Stomach (tissue), 9 donors: ENCODE measurements around the gene SIGLEC6. TPM values are rescaled to one million over a fixed set of nuclear protein-coding genes. Genes with fewer than 3 reads are reported as not detected.

Source experiments
- DNase-seq, 2 donors: peaks; one replicate each; pipeline versions ENCODE4 v3.0.0 to v3.0.0-alpha.2; 2013 to 2019
- H3K27ac ChIP-seq, 5 donors: fragments of 200-600 bp in 4 of 5; sonication (generic) in 4 of 5; one replicate each; pipeline ENCODE4 v1.5.1; 2013 to 2019; ENCODE audit warnings: mild to moderate bottlenecking in 1 of 5, moderate library complexity in 1 of 5
- H3K27me3 ChIP-seq, 3 donors: fragments of 200-600 bp; sonication (generic); one replicate each; pipeline ENCODE4 v1.5.1; 2017 to 2019; ENCODE audit warnings: mixed run types in 1 of 3
- H3K36me3 ChIP-seq, 4 donors: fragments of 200-600 bp; sonication (generic); 1 replicate in 3 of 4; 2 replicates in 1 of 4; pipeline ENCODE4 v1.5.1; 2016 to 2019
- H3K4me1 ChIP-seq, 4 donors: fragments of 200-600 bp; sonication (generic); one replicate each; pipeline ENCODE4 v1.5.1; 2016 to 2019
- H3K4me3 ChIP-seq, 4 donors: fragments of 200-600 bp; sonication (generic) in 3 of 4; one replicate each; pipeline ENCODE4 v1.5.1; 2016 to 2019; ENCODE audit warnings: mild to moderate bottlenecking in 1 of 4
- H3K9me3 ChIP-seq, 4 donors: fragments of 200-600 bp; sonication (generic); one replicate each; pipeline ENCODE4 v1.5.1; 2016 to 2019
- CTCF ChIP-seq, 7 experiments: fragments of 450-650 bp in 4 of 7; fragments of 200-600 bp in 3 of 7; sonication (generic) in 3 of 7; IDR thresholded peaks; one replicate each; pipeline ENCODE4 v1.5.1; 2016 to 2019; ENCODE audit warnings: antibody characterized with exemption in 7 of 7, control low read depth in 2 of 7, mild to moderate bottlenecking in 1 of 7
- EP300 ChIP-seq: sonication (generic); formaldehyde crosslinking; IDR thresholded peaks from one replicate; pipeline ENCODE4 v1.6.1; 2017; ENCODE audit warnings: antibody characterized with exemption
- POLR2A ChIP-seq, 4 donors: fragments of 450-650 bp; IDR thresholded peaks; one replicate each; pipeline ENCODE4 v1.6.1; 2016; ENCODE audit warnings: antibody characterized with exemption in 4 of 4, control low read depth in 2 of 4, mild to moderate bottlenecking in 1 of 4, moderate library complexity in 1 of 4
- POLR2AphosphoS5 ChIP-seq, 3 donors: sonication (generic); formaldehyde crosslinking; IDR thresholded peaks; one replicate each; pipeline ENCODE4 v1.6.1; 2016; ENCODE audit warnings: antibody characterized with exemption in 3 of 3
- WGBS, 5 donors: extraction: QIAGEN DNeasy Blood & Tissue Kit in 3 of 5; methylation state at CpG; one replicate each; pipeline versions ENCODE4 v1.1.5 to v1.1.7; 2013 to 2018; 5-methylcytosine and 5-hydroxymethylcytosine counted together
- intact Hi-C: fragments of 100-400 bp; cut with DNase I; formaldehyde crosslinking; loops from one replicate; pipeline ENCODE4 v1.15.1; 2023; ENCODE audit warnings: low total_unique reads
- polyA plus RNA-seq, 3 donors: library from polyadenylated mRNA; stranded (reverse); fragments of 200-250 nt; gene quantifications; one replicate each; pipeline ENCODE4 v1.2.3, GENCODE V29; 2013
- total RNA-seq, 5 donors: library from RNA; depleted of rRNA; stranded (reverse); fragments of >200 nt; gene quantifications; one replicate each; pipeline versions ENCODE4 v1.1.0 to v1.2.3, GENCODE V29; 2014 to 2016
- donor health status: healthy with polysubstance abuse.
- donor health status: Bipolar disorder and iron deficiency.
- donor health status: healthy.

SIGLEC6 gene
- total and polyA plus RNA-seq, 8 donors, result 0.50 to 7.1 (median 2.4) TPM; not detected in 5

GRCh38 chr19:51508059-51508733 is 23.3 kb downstream of the SIGLEC6 start:
- WGBS, 5 donors, result 42 to 54% (median 46%) methylated on average over 3 of the region's 3 CpGs

GRCh38 chr19:51507640-51508058 is 23.8 kb downstream of the SIGLEC6 start:
- H3K4me1 ChIP-seq, result no peaks in the 10 kb centered on the region
- intact Hi-C loops, result no loop called here
- 46 to 67% (median 60%) methylated on average over 6 of the region's 6 CpGs for WGBS, 5 donors
- peaks cover 0 to 33% (median 0%) of the 10 kb centered on the region in 3 donors for H3K27me3 ChIP-seq
- H3K27ac ChIP-seq, result no peak overlapping the region
- peaks cover 0 to 12% (median 3%) of the 10 kb centered on the region in 4 donors for H3K9me3 ChIP-seq
- H3K4me3 ChIP-seq, result no peak overlapping the region
- H3K36me3 ChIP-seq, result no peaks in the 10 kb centered on the region
- TF ChIP-seq CTCF (IDR thresholded peaks at IDR 0.05) (no peak), POLR2A (IDR thresholded peaks at IDR 0.05) (no peak), EP300 (no peak), POLR2AphosphoS5 (IDR thresholded peaks at IDR 0.05) (no peak)
- DNase-seq, result no peak

More at GRCh38 chr19:51508059-51508733, 23.3 kb downstream of the SIGLEC6 start:
- H3K4me1 ChIP-seq, result no peaks in the 10 kb centered on the region
- H3K36me3 ChIP-seq, result no peaks in the 10 kb centered on the region
- intact Hi-C loops, result no loop called here
- no peak for DNase-seq
- TF ChIP-seq POLR2AphosphoS5 (IDR thresholded peaks at IDR 0.05) (no peak), EP300 (no peak), POLR2A (IDR thresholded peaks at IDR 0.05) (no peak), CTCF (IDR thresholded peaks at IDR 0.05) (no peak)
- H3K4me3 ChIP-seq, result no peak overlapping the region
- H3K9me3 ChIP-seq, result peaks cover 0 to 12% (median 3%) of the 10 kb centered on the region in 4 donors
- H3K27me3 ChIP-seq, result peaks cover 0 to 37% (median 0%) of the 10 kb centered on the region in 3 donors
- no peak overlapping the region for H3K27ac ChIP-seq

GRCh38 chr19:51507192-51507591 is 24.3 kb downstream of the SIGLEC6 start:
- TF ChIP-seq POLR2AphosphoS5 (IDR thresholded peaks at IDR 0.05) (no peak), EP300 (no peak), POLR2A (IDR thresholded peaks at IDR 0.05) (no peak), CTCF (IDR thresholded peaks at IDR 0.05) (no peak)
- Histone ChIP-seq H3K27me3 (peaks cover 0 to 31% (median 0%) of the 10 kb centered on the region in 3 donors), H3K4me3 (no peak overlapping the region), H3K4me1 (no peaks in the 10 kb centered on the region), H3K9me3 (peaks cover 0 to 12% (median 3%) of the 10 kb centered on the region in 4 donors), H3K36me3 (no peaks in the 10 kb centered on the region), H3K27ac (no peak overlapping the region)
- intact Hi-C loops, result no loop called here
- 43 to 59% (median 50%) methylated on average over 3 of the region's 3 CpGs for WGBS, 5 donors
- DNase-seq, result no peak

GRCh38 chr19:51505904-51506303 is 25.6 kb downstream of the SIGLEC6 start:
- no peak for DNase-seq
- H3K27me3 ChIP-seq, result peaks cover 0 to 22% (median 0%) of the 10 kb centered on the region in 3 donors
- H3K9me3 ChIP-seq, result peaks cover 0 to 12% (median 3%) of the 10 kb centered on the region in 4 donors
- intact Hi-C loops, result no loop called here
- WGBS, 5 donors, result 30 to 40% (median 34%) methylated on average over 3 of the region's 3 CpGs
- no peak overlapping the region for H3K4me3 ChIP-seq
- no peak for TF ChIP-seq POLR2A (IDR thresholded peaks at IDR 0.05)
- no peak for TF ChIP-seq POLR2AphosphoS5 (IDR thresholded peaks at IDR 0.05)
- TF ChIP-seq CTCF (IDR thresholded peaks at IDR 0.05), result no peak
- TF ChIP-seq EP300, result no peak
- H3K36me3 ChIP-seq, result no peaks in the 10 kb centered on the region
- H3K4me1 ChIP-seq, result no peaks in the 10 kb centered on the region
- no peak overlapping the region for H3K27ac ChIP-seq
